ENCODE results near the gene CEPT1.
A peak's percentile ranks its signal among the peaks of the same experiment; 100 is the strongest.

The CEPT1 gene

GRCh38 chr1:111192658-111193519 is 52.9 kb downstream of the CEPT1 start:
- DNase-seq (ENCODE audit: low spot score): no peak

GRCh38 chr1:111193712-111194480 is 53.9 kb downstream of the CEPT1 start:
- no peak for DNase-seq (ENCODE audit: low spot score)

- DNase-seq (ENCODE audit: low spot score): no peak
Measured at GRCh38 chr1:111195002-111195684, 55.1 kb downstream of the CEPT1 start.

GRCh38 chr1:111196213-111196612 is 56.2 kb downstream of the CEPT1 start:
- no peak for DNase-seq (ENCODE audit: low spot score)

- DNase-seq (ENCODE audit: low spot score): no peak
Measured at GRCh38 chr1:111197598-111198284, 57.7 kb downstream of the CEPT1 start.

- no peak for DNase-seq (ENCODE audit: low spot score)
Measured at GRCh38 chr1:111198836-111199235, 58.8 kb downstream of the CEPT1 start.

GRCh38 chr1:111199329-111199728 is 59.3 kb downstream of the CEPT1 start:
- DNase-seq (ENCODE audit: low spot score): no peak

- DNase-seq (ENCODE audit: low spot score): no peak
Measured at GRCh38 chr1:111199881-111200801, 60.1 kb downstream of the CEPT1 start, which contains the start of gene DENND2D. Gene DENND2D, minus strand, starts transcription at chr1:111200646. Its CDS starts 187 bp downstream, at chr1:111200459.

- no peak for DNase-seq (ENCODE audit: low spot score)
Measured at GRCh38 chr1:111200802-111201161, 60.8 kb downstream of the CEPT1 start.

GRCh38 chr1:111201275-111202090 is 61.5 kb downstream of the CEPT1 start:
- DNase-seq (ENCODE audit: low spot score): no peak

GRCh38 chr1:111202366-111202706 is 62.3 kb downstream of the CEPT1 start:
- DNase-seq (ENCODE audit: low spot score): no peak

- no peak for DNase-seq (ENCODE audit: low spot score)
Measured at GRCh38 chr1:111202707-111203623, 62.9 kb downstream of the CEPT1 start.

GRCh38 chr1:111203681-111204200 is 63.7 kb downstream of the CEPT1 start:
- DNase-seq (ENCODE audit: low spot score): no peak

GRCh38 chr1:111204201-111204982 is 64.4 kb downstream of the CEPT1 start:
- DNase-seq (ENCODE audit: low spot score): peak; percentile 59

- DNase-seq (ENCODE audit: low spot score): no peak
Measured at GRCh38 chr1:111204983-111205713, 65.1 kb downstream of the CEPT1 start.

GRCh38 chr1:111205714-111206050 is 65.7 kb downstream of the CEPT1 start:
- no peak for DNase-seq (ENCODE audit: low spot score)

- DNase-seq (ENCODE audit: low spot score): no peak
Measured at GRCh38 chr1:111208921-111209320, 68.9 kb downstream of the CEPT1 start.
